GM23338 (cell line): ENCODE measurements around the gene ERBB4.

Experiments used
- CREB1 ChIP-seq: fragments of 250-450 bp; sonication (Bioruptor Pico); IDR thresholded peaks from 2 replicates; pipeline ENCODE4 v1.5.0; 2020; ENCODE audit warnings: low read depth, mild to moderate bottlenecking, moderate library complexity
- EZH2 ChIP-seq: fragments of 200-600 bp; sonication (generic); IDR thresholded peaks from one replicate; pipeline ENCODE4 v1.8.0; 2017; ENCODE audit warnings: antibody characterized with exemption, mild to moderate bottlenecking, low read depth; ENCODE audit not compliant: unreplicated experiment
- EZH2phosphoT487 ChIP-seq: fragments of 200-600 bp; sonication (generic); IDR thresholded peaks from one replicate; pipeline ENCODE4 v1.8.1; 2018; ENCODE audit warnings: antibody characterized with exemption; ENCODE audit not compliant: unreplicated experiment
- JUNB ChIP-seq: IDR thresholded peaks from one replicate; pipeline ENCODE4 v1.6.1; 2016; ENCODE audit warnings: antibody characterized with exemption; ENCODE audit not compliant: unreplicated experiment
- POLR2AphosphoS5 ChIP-seq: IDR thresholded peaks from 2 replicates; pipeline ENCODE4 v1.6.1; 2016; ENCODE audit warnings: antibody characterized with exemption, low read depth
- TF ChIP-seq, protein P1 (sequence below): IDR thresholded peaks from one replicate; pipeline ENCODE4 v1.6.1; 2018; ENCODE audit warnings: antibody characterized with exemption; ENCODE audit not compliant: unreplicated experiment
- TF ChIP-seq, protein P2 (sequence below), 2 experiments: fragments of 200-600 bp in 1 of 2; sonication (generic) in 1 of 2; conservative IDR thresholded peaks; 2 replicates each; pipeline versions ENCODE4 v1.5.1 to v1.6.1; 2016 to 2017; ENCODE audit warnings: antibody characterized with exemption in 2 of 2, low read depth in 2 of 2, mild to moderate bottlenecking in 2 of 2, moderate library complexity in 1 of 2

DNA sequence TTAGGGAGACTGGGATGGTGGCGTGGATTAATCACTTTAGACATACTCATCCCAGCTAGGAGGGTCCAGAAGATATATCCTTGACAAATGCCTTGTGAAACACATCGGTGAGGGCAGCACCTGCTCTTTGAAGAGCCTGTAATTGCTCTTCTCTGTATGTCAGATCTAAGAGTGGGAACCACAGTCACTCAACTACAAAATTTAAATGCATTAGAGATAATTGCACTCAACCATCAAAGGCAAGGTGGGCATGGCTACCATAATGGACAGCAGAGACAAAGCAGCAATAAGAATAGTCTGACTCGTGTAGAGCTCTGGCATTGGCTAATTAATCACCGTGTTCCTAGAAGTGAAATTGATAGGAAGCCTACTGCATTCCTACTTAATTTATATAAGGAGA is 96.8 kb downstream of the ERBB4 start:
- TF ChIP-seq JUNB (no peak), CREB1 (CRISPR knock-in tag) (no peak), EZH2phosphoT487 (no peak), EZH2 (no peak), POLR2AphosphoS5 (no peak)
- TF ChIP-seq, protein P1, sequence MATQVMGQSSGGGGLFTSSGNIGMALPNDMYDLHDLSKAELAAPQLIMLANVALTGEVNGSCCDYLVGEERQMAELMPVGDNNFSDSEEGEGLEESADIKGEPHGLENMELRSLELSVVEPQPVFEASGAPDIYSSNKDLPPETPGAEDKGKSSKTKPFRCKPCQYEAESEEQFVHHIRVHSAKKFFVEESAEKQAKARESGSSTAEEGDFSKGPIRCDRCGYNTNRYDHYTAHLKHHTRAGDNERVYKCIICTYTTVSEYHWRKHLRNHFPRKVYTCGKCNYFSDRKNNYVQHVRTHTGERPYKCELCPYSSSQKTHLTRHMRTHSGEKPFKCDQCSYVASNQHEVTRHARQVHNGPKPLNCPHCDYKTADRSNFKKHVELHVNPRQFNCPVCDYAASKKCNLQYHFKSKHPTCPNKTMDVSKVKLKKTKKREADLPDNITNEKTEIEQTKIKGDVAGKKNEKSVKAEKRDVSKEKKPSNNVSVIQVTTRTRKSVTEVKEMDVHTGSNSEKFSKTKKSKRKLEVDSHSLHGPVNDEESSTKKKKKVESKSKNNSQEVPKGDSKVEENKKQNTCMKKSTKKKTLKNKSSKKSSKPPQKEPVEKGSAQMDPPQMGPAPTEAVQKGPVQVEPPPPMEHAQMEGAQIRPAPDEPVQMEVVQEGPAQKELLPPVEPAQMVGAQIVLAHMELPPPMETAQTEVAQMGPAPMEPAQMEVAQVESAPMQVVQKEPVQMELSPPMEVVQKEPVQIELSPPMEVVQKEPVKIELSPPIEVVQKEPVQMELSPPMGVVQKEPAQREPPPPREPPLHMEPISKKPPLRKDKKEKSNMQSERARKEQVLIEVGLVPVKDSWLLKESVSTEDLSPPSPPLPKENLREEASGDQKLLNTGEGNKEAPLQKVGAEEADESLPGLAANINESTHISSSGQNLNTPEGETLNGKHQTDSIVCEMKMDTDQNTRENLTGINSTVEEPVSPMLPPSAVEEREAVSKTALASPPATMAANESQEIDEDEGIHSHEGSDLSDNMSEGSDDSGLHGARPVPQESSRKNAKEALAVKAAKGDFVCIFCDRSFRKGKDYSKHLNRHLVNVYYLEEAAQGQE: no peak
- TF ChIP-seq, protein P2, sequence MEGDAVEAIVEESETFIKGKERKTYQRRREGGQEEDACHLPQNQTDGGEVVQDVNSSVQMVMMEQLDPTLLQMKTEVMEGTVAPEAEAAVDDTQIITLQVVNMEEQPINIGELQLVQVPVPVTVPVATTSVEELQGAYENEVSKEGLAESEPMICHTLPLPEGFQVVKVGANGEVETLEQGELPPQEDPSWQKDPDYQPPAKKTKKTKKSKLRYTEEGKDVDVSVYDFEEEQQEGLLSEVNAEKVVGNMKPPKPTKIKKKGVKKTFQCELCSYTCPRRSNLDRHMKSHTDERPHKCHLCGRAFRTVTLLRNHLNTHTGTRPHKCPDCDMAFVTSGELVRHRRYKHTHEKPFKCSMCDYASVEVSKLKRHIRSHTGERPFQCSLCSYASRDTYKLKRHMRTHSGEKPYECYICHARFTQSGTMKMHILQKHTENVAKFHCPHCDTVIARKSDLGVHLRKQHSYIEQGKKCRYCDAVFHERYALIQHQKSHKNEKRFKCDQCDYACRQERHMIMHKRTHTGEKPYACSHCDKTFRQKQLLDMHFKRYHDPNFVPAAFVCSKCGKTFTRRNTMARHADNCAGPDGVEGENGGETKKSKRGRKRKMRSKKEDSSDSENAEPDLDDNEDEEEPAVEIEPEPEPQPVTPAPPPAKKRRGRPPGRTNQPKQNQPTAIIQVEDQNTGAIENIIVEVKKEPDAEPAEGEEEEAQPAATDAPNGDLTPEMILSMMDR (conservative IDR thresholded peaks at IDR 0.05; ENCODE audit: low read depth in 2 of 2): no peak
